ENCODE data around the gene ALDH6A1.

GRCh38 chr14:74048281-74048680 lies 36.0 kb downstream of the ALDH6A1 start:
- TF ChIP-seq SUZ12 (IDR thresholded peaks at IDR 0.05; ENCODE audit: extremely low read depth, insufficient read depth, insufficient read length), result no peak
- TF ChIP-seq YY1 (IDR thresholded peaks at IDR 0.05; ENCODE audit: insufficient read depth, insufficient read length), result no peak
- TF ChIP-seq ZNF274 (IDR thresholded peaks at IDR 0.05; ENCODE audit: low read depth, low read length), result no peak

Measured in NT2/D1 (cell line).